ENCODE results near the gene SLC17A6.

Gene SLC17A6

GRCh38 chr11:22344081-22344480, 5.9 kb downstream of the SLC17A6 start:
- no peaks in the 10 kb centered on the region for H3K4me1 Mint-ChIP-seq (ENCODE audit: low read depth)
- H3K27me3 Mint-ChIP-seq = peaks cover 57% of the 10 kb centered on the region
- H3K9me3 Mint-ChIP-seq = no peaks in the 10 kb centered on the region
- H3K36me3 Mint-ChIP-seq (ENCODE audit: low read depth) = no peaks in the 10 kb centered on the region
- intact Hi-C loops (cut with micrococcal nuclease) = no loop called here
- no peak overlapping the region for H3K27ac Mint-ChIP-seq
- no peak overlapping the region for H3K4me3 Mint-ChIP-seq

GRCh38 chr11:22346282-22346681, 8.1 kb downstream of the SLC17A6 start:
- intact Hi-C loops (cut with micrococcal nuclease) = no loop called here
- peaks cover 37% of the 10 kb centered on the region for H3K27me3 Mint-ChIP-seq
- no peak overlapping the region for H3K4me3 Mint-ChIP-seq
- no peaks in the 10 kb centered on the region for H3K9me3 Mint-ChIP-seq
- H3K4me1 Mint-ChIP-seq (ENCODE audit: low read depth) = no peaks in the 10 kb centered on the region
- no peak overlapping the region for H3K27ac Mint-ChIP-seq
- H3K36me3 Mint-ChIP-seq (ENCODE audit: low read depth) = no peaks in the 10 kb centered on the region

GRCh38 chr11:22347857-22348487, 9.8 kb downstream of the SLC17A6 start:
- H3K9me3 Mint-ChIP-seq = no peaks in the 10 kb centered on the region
- intact Hi-C loops (cut with micrococcal nuclease) = no loop called here

DNA sequence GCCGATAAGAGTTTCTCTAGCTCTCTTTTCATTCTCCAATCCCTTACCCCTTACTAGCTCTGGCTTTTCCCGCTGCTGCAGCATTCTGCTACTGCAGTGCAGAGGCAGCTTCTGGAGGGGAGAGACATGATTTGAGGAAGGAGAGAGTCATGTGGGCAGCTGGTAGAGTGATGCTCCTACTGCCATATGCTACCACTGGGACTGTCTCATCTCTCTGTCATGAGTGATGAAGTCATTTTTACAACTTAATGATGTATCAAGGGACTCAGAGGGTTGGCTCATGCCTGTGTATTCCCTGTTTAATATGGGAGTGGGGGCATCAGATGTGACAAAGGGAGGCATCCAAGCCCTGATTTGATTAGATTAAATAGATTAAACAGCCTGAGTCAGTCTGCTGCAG, 11.3 kb downstream of the SLC17A6 start:
- no peaks in the 10 kb centered on the region for H3K36me3 Mint-ChIP-seq (ENCODE audit: low read depth)
- no peak overlapping the region for H3K4me3 Mint-ChIP-seq
- no peaks in the 10 kb centered on the region for H3K9me3 Mint-ChIP-seq
- H3K4me1 Mint-ChIP-seq (ENCODE audit: low read depth) = no peaks in the 10 kb centered on the region
- no peak overlapping the region for H3K27ac Mint-ChIP-seq
- intact Hi-C loops (cut with micrococcal nuclease) = no loop called here
- peaks cover 5% of the 10 kb centered on the region for H3K27me3 Mint-ChIP-seq

More at GRCh38 chr11:22347857-22348487, 9.8 kb downstream of the SLC17A6 start:
- H3K4me3 Mint-ChIP-seq = no peak overlapping the region
- H3K4me1 Mint-ChIP-seq (ENCODE audit: low read depth) = no peaks in the 10 kb centered on the region
- peaks cover 21% of the 10 kb centered on the region for H3K27me3 Mint-ChIP-seq
- H3K36me3 Mint-ChIP-seq (ENCODE audit: low read depth) = no peaks in the 10 kb centered on the region
- no peak overlapping the region for H3K27ac Mint-ChIP-seq

- no peaks in the 10 kb centered on the region for H3K4me1 Mint-ChIP-seq (ENCODE audit: low read depth)
- H3K36me3 Mint-ChIP-seq (ENCODE audit: low read depth) = no peaks in the 10 kb centered on the region
- intact Hi-C loops (cut with micrococcal nuclease) = no loop called here
- H3K9me3 Mint-ChIP-seq = no peaks in the 10 kb centered on the region
- no peaks in the 10 kb centered on the region for H3K27me3 Mint-ChIP-seq
- no peak overlapping the region for H3K27ac Mint-ChIP-seq
- H3K4me3 Mint-ChIP-seq = no peak overlapping the region
Observed at GRCh38 chr11:22359295-22359694, 21.1 kb downstream of the SLC17A6 start.

GRCh38 chr11:22371160-22371559, 33.0 kb downstream of the SLC17A6 start:
- Mint-ChIP-seq H3K9me3 (no peaks in the 10 kb centered on the region), H3K4me3 (no peak overlapping the region), H3K27ac (no peak overlapping the region), H3K36me3 (ENCODE audit: low read depth) (no peaks in the 10 kb centered on the region), H3K27me3 (no peaks in the 10 kb centered on the region), H3K4me1 (ENCODE audit: low read depth) (no peaks in the 10 kb centered on the region)
- intact Hi-C loops (cut with micrococcal nuclease) = no loop called here

- H3K36me3 Mint-ChIP-seq (ENCODE audit: low read depth) = no peaks in the 10 kb centered on the region
- H3K4me1 Mint-ChIP-seq (ENCODE audit: low read depth) = no peaks in the 10 kb centered on the region
- H3K27me3 Mint-ChIP-seq = no peaks in the 10 kb centered on the region
- intact Hi-C loops (cut with micrococcal nuclease) = no loop called here
- H3K27ac Mint-ChIP-seq = no peak overlapping the region
- no peak overlapping the region for H3K4me3 Mint-ChIP-seq
- no peaks in the 10 kb centered on the region for H3K9me3 Mint-ChIP-seq
Observed at GRCh38 chr11:22387126-22387525, 48.9 kb downstream of the SLC17A6 start.

DNA sequence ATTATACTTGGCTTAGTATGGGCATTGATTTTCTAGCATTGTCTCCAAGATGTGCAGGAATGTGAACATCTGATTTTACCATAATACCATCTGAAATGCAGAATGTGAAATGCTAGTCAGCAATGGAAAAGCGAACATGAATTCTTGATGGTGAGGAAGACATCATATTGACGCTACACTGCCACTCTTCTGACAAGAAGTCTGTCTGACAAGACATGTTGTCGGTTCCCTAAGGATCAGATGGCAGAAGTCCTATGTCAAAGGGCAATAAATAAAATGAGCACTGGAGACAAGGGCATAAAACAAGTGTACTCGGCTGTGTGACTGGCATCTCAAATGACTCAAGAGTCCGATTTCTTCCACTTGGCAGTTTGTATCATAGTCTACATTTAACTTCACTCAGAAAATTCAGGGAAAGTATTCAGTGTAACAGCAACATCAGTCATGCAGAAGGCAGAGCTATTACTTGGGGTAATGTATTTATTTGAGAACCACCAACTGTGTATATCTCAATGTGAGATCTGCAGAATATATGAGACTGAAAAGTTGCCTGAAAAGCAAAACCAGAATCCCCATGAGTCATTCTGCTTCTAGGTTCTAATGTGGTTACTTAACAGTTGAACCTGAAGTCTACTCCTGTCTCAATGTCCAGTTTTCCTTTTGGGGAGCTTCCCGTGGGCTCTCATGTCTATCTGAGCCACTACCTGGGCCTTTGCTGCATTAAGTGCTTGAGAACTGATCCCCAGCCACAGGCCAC, 51.5 kb downstream of the SLC17A6 start:
- H3K9me3 Mint-ChIP-seq = no peaks in the 10 kb centered on the region
- H3K4me1 Mint-ChIP-seq (ENCODE audit: low read depth) = no peaks in the 10 kb centered on the region
- no peak overlapping the region for H3K27ac Mint-ChIP-seq
- no peaks in the 10 kb centered on the region for H3K27me3 Mint-ChIP-seq
- intact Hi-C loops (cut with micrococcal nuclease) = no loop called here
- no peak overlapping the region for H3K4me3 Mint-ChIP-seq
- no peaks in the 10 kb centered on the region for H3K36me3 Mint-ChIP-seq (ENCODE audit: low read depth)

- Mint-ChIP-seq H3K27me3 (no peaks in the 10 kb centered on the region), H3K27ac (no peak overlapping the region), H3K4me1 (ENCODE audit: low read depth) (no peaks in the 10 kb centered on the region), H3K4me3 (no peak overlapping the region), H3K36me3 (ENCODE audit: low read depth) (no peaks in the 10 kb centered on the region), H3K9me3 (no peaks in the 10 kb centered on the region)
- intact Hi-C loops (cut with micrococcal nuclease) = no loop called here
Observed at GRCh38 chr11:22390283-22390655, 52.1 kb downstream of the SLC17A6 start.

DNA sequence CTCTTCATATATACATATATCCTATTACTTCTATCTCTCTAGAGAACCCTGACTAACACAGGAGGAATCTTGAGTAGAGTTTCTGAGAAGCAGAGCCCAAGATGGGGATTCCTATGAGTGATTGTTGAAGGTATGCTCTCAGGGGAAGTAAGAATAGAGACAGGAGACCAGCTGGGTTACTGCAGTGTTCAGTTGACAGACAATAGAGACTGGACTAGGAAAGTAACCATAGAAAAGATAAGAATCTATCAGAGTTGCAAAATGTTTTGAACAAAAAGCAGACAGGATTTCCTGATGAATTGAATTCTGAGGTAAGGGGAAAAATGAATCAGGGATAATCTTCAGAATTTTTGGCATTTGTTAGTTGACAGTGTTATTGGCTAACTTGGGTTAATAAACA, 54.4 kb downstream of the SLC17A6 start:
- intact Hi-C loops (cut with micrococcal nuclease) = no loop called here
- no peaks in the 10 kb centered on the region for H3K27me3 Mint-ChIP-seq
- no peaks in the 10 kb centered on the region for H3K9me3 Mint-ChIP-seq
- H3K36me3 Mint-ChIP-seq (ENCODE audit: low read depth) = no peaks in the 10 kb centered on the region
- no peak overlapping the region for H3K4me3 Mint-ChIP-seq
- no peaks in the 10 kb centered on the region for H3K4me1 Mint-ChIP-seq (ENCODE audit: low read depth)
- H3K27ac Mint-ChIP-seq = no peak overlapping the region

- Mint-ChIP-seq H3K4me1 (ENCODE audit: low read depth) (no peaks in the 10 kb centered on the region), H3K27me3 (no peaks in the 10 kb centered on the region), H3K36me3 (ENCODE audit: low read depth) (no peaks in the 10 kb centered on the region), H3K9me3 (no peaks in the 10 kb centered on the region), H3K4me3 (no peak overlapping the region), H3K27ac (no peak overlapping the region)
- intact Hi-C loops (cut with micrococcal nuclease) = no loop called here
Observed at GRCh38 chr11:22405377-22405776, 67.2 kb downstream of the SLC17A6 start.

DNA sequence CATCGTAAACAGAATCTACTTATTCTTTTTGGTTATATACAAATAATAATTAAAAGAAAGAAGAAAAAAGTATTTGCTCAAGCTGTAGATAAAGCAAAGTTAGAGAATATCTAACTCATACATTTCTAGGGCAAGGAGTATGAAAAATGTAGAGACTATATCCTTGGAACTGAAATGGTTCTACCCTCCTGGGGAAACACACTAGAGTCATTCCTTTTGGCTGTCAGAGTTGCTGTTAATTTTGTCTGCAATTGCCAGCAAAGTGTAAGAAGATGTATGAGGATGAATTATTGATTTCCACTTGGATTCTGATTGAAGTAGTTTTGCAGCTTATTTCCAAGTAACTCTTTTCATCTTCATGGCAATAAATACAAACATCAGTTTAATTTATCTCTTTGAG, 69.1 kb downstream of the SLC17A6 start:
- intact Hi-C loops (cut with micrococcal nuclease) = no loop called here
- no peaks in the 10 kb centered on the region for H3K27me3 Mint-ChIP-seq
- no peaks in the 10 kb centered on the region for H3K9me3 Mint-ChIP-seq
- H3K4me1 Mint-ChIP-seq (ENCODE audit: low read depth) = no peaks in the 10 kb centered on the region
- H3K27ac Mint-ChIP-seq = no peak overlapping the region
- no peak overlapping the region for H3K4me3 Mint-ChIP-seq
- no peaks in the 10 kb centered on the region for H3K36me3 Mint-ChIP-seq (ENCODE audit: low read depth)

DNA sequence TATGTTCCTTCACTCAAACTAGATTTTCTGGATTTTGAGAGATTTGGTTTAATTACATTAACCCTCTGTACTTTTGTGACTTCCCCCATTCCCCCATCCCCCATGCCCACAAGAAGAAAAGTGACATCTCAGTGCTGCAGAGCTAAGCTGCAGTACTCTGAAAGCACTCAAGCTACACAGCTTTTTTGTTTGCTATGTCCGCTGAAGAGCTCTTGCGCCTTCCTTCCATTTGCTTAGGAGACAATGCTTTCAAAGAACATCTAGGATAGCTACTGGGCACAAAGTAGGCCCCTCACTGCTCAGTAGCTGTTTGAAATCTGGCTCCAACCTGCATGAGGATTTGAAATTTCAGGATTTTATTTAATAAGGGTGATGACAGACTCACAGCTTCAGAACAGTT, 69.7 kb downstream of the SLC17A6 start:
- H3K4me1 Mint-ChIP-seq (ENCODE audit: low read depth) = no peaks in the 10 kb centered on the region
- no peaks in the 10 kb centered on the region for H3K27me3 Mint-ChIP-seq
- H3K36me3 Mint-ChIP-seq (ENCODE audit: low read depth) = no peaks in the 10 kb centered on the region
- no peaks in the 10 kb centered on the region for H3K9me3 Mint-ChIP-seq
- no peak overlapping the region for H3K4me3 Mint-ChIP-seq
- no peak overlapping the region for H3K27ac Mint-ChIP-seq
- intact Hi-C loops (cut with micrococcal nuclease) = no loop called here

DNA sequence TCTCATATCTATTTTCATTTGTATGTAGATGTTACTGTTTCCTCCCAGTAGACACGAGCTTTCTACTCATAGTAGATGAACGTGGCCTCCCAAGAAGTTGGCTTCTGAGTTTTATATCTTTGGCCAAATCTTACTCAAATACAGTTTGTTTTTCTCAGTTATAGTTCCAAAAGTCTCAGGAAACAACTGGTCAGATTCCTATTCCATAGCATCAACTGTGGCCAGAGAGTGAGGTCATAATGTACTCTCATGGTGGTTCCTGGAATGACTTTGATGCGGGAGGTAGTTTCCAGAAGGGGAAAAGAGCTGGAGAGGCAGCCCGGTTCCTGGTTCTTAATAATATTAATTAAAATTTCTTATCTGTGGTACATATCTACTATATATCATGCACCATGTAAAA, 77.3 kb downstream of the SLC17A6 start:
- Mint-ChIP-seq H3K9me3 (no peaks in the 10 kb centered on the region), H3K27me3 (no peaks in the 10 kb centered on the region), H3K27ac (no peak overlapping the region), H3K4me1 (ENCODE audit: low read depth) (no peaks in the 10 kb centered on the region), H3K36me3 (ENCODE audit: low read depth) (no peaks in the 10 kb centered on the region), H3K4me3 (no peak overlapping the region)
- intact Hi-C loops (cut with micrococcal nuclease) = no loop called here

GRCh38 chr11:22416462-22416861, 78.3 kb downstream of the SLC17A6 start:
- no peak overlapping the region for H3K4me3 Mint-ChIP-seq
- H3K36me3 Mint-ChIP-seq (ENCODE audit: low read depth) = no peaks in the 10 kb centered on the region
- H3K4me1 Mint-ChIP-seq (ENCODE audit: low read depth) = no peaks in the 10 kb centered on the region
- intact Hi-C loops (cut with micrococcal nuclease) = no loop called here
- no peak overlapping the region for H3K27ac Mint-ChIP-seq
- H3K27me3 Mint-ChIP-seq = no peaks in the 10 kb centered on the region
- no peaks in the 10 kb centered on the region for H3K9me3 Mint-ChIP-seq

Measured in dendritic cell treated with granulocyte-macrophage colony-stimulating factor and Interleukin-4, amounts not matched to agents 40 ng/mL and 50 ng/mL, for 4 days (primary cell).